Measurements from ENCODE around the gene CAPZB.

Gene CAPZB

GRCh38 chr1:19374926-19375325 is 110.4 kb downstream of the CAPZB start:
- Histone ChIP-seq H3K27me3 (ENCODE audit: low read length) (no peaks in the 10 kb centered on the region), H3K4me2 (ENCODE audit: low read depth, low read length, poor library complexity, severe bottlenecking) (no peak overlapping the region), H3F3A (ENCODE audit: insufficient read depth) (no peaks in the 10 kb centered on the region), H2AFZ (ENCODE audit: low read depth, low read length, severe bottlenecking) (no peak overlapping the region), H4K20me1 (ENCODE audit: low read depth, low read length) (no peaks in the 10 kb centered on the region), H3K9ac (ENCODE audit: low read length) (no peak overlapping the region), H3K4me3 (ENCODE audit: insufficient read depth, low read length, poor library complexity, severe bottlenecking) (no peak overlapping the region), H3K9me3 (ENCODE audit: insufficient read depth, low read length) (no peaks in the 10 kb centered on the region), H3K79me2 (ENCODE audit: insufficient read depth, low read length) (no peaks in the 10 kb centered on the region), H3K9me2 (replicated peaks; ENCODE audit: insufficient read depth, low read length) (no peaks in the 10 kb centered on the region), H3K27ac (ENCODE audit: low read depth, low read length) (no peak overlapping the region), H3K36me3 (ENCODE audit: low read length) (no peaks in the 10 kb centered on the region)
- TF ChIP-seq CTCF (IDR thresholded peaks at IDR 0.05; ENCODE audit: insufficient read depth, low read length, poor library complexity, severe bottlenecking), result no peak
- no peak for TF ChIP-seq EZH2phosphoT487 (conservative IDR thresholded peaks at IDR 0.05; ENCODE audit: low read length)

- Histone ChIP-seq H3K9me2 (replicated peaks; ENCODE audit: insufficient read depth, low read length) (no peaks in the 10 kb centered on the region), H3K79me2 (ENCODE audit: insufficient read depth, low read length) (no peaks in the 10 kb centered on the region), H3K9me3 (ENCODE audit: insufficient read depth, low read length) (no peaks in the 10 kb centered on the region), H4K20me1 (ENCODE audit: low read depth, low read length) (no peaks in the 10 kb centered on the region), H3K27me3 (ENCODE audit: low read length) (no peaks in the 10 kb centered on the region), H3K9ac (ENCODE audit: low read length) (no peak overlapping the region), H3K36me3 (ENCODE audit: low read length) (no peaks in the 10 kb centered on the region), H2AFZ (ENCODE audit: low read depth, low read length, severe bottlenecking) (no peak overlapping the region), H3K4me2 (ENCODE audit: low read depth, low read length, poor library complexity, severe bottlenecking) (no peak overlapping the region), H3K4me3 (ENCODE audit: insufficient read depth, low read length, poor library complexity, severe bottlenecking) (no peak overlapping the region), H3F3A (ENCODE audit: insufficient read depth) (no peaks in the 10 kb centered on the region), H3K27ac (ENCODE audit: low read depth, low read length) (no peak overlapping the region)
- TF ChIP-seq CTCF (IDR thresholded peaks at IDR 0.05; ENCODE audit: insufficient read depth, low read length, poor library complexity, severe bottlenecking) (no peak), EZH2phosphoT487 (conservative IDR thresholded peaks at IDR 0.05; ENCODE audit: low read length) (no peak)
Observed at GRCh38 chr1:19374083-19374801, 111.1 kb downstream of the CAPZB start.

GRCh38 chr1:19373211-19374082 is 111.9 kb downstream of the CAPZB start:
- Histone ChIP-seq H4K20me1 (ENCODE audit: low read depth, low read length) (no peaks in the 10 kb centered on the region), H2AFZ (ENCODE audit: low read depth, low read length, severe bottlenecking) (no peak overlapping the region), H3K9me2 (replicated peaks; ENCODE audit: insufficient read depth, low read length) (no peaks in the 10 kb centered on the region), H3K4me2 (ENCODE audit: low read depth, low read length, poor library complexity, severe bottlenecking) (no peak overlapping the region), H3K4me3 (ENCODE audit: insufficient read depth, low read length, poor library complexity, severe bottlenecking) (no peak overlapping the region), H3F3A (ENCODE audit: insufficient read depth) (no peaks in the 10 kb centered on the region), H3K36me3 (ENCODE audit: low read length) (no peaks in the 10 kb centered on the region), H3K27ac (ENCODE audit: low read depth, low read length) (no peak overlapping the region), H3K79me2 (ENCODE audit: insufficient read depth, low read length) (no peaks in the 10 kb centered on the region), H3K27me3 (ENCODE audit: low read length) (no peaks in the 10 kb centered on the region), H3K9me3 (ENCODE audit: insufficient read depth, low read length) (no peaks in the 10 kb centered on the region), H3K9ac (ENCODE audit: low read length) (no peak overlapping the region)
- TF ChIP-seq CTCF (IDR thresholded peaks at IDR 0.05; ENCODE audit: insufficient read depth, low read length, poor library complexity, severe bottlenecking) (no peak), EZH2phosphoT487 (conservative IDR thresholded peaks at IDR 0.05; ENCODE audit: low read length) (no peak)
